ENCODE results near the gene DDB1. TPM values are rescaled to one million over a fixed set of nuclear protein-coding genes. Genes with fewer than 3 reads are reported as not detected.

DDB1 gene
- total and polyA plus RNA-seq, 10 of the 15 experiments (the other 5 are each of a cell fraction or from before 2014, with no cell fraction given), result 136 to 272 (median 216) TPM

DNA sequence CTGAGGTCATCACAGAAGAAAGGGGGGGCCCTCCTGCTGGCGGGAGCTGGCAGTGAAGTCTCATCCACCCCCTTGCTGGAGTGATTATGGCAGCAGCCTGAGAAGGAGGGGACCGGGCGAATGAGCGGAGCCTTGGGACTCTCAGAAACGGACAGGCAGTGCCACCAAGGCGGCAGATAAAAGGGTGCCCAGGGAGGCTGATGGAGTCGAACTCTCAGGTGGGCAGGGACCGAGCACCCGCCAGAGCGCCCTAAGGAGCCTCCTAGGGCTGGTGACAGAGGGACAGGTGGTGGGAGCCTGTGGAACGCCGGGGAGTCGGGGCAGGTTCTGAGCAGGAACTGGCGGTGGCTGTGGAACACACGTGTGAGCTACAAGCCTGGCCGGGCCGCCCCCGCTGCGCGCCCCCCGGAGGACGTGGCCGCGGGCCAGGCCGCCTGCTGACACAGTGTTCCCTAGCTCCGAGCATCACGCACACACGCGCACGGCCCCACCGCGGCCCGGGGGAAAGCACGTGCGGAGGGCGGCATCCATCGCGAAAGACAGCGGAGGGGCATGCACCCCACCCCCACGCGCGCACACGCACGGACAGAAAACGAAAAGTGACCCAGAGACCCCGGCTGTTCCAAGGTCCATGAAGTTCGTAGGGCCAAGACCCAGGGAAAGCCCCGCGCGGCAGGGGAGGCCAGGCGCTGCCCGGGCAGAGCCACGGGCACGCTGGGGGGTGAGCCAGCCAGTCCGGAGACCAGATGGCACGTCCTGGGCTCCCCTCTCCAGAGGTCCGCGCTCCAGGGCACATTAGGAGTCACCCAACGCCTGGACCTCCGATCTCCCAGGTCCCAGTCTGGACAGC lies 38.8 kb downstream of the DDB1 start:
- Histone ChIP-seq H3K4me3 (peak overlapping the region; percentile 70), H4K20me1 (ENCODE audit: control insufficient read depth, insufficient read depth) (no peaks in the 10 kb centered on the region), H2AFZ (ENCODE audit: control insufficient read depth, low read depth, low read length) (peak overlapping the region; percentile 92), H3K36me3 (ENCODE audit: control insufficient read depth in 2 of 2, insufficient read depth in 2 of 2, low read length in 1 of 2) (peaks cover 0 to 14% of the 10 kb centered on the region in 2 experiments; a peak in 2 of 4 replicates), H3K9me3 (replicated peaks; ENCODE audit: control insufficient read depth, insufficient read depth, low read length) (no peaks in the 10 kb centered on the region), H3K4me2 (ENCODE audit: control insufficient read depth, insufficient read depth) (peak overlapping the region; percentile 100), H3K4me1 (ENCODE audit: control insufficient read depth, insufficient read depth, low read length) (peaks cover 28% of the 10 kb centered on the region), H3K27me3 (replicated peaks in 1 of 2; ENCODE audit: control insufficient read depth in 2 of 2, insufficient read depth in 2 of 2, low read length in 1 of 2) (no peaks in the 10 kb centered on the region), H3K9ac (ENCODE audit: control insufficient read depth, insufficient read depth, low read length) (peak overlapping the region; percentile 78), H3K27ac (ENCODE audit: control insufficient read depth, insufficient read depth) (peak overlapping the region; percentile 67), H3K79me2 (ENCODE audit: control insufficient read depth, insufficient read depth, low read length) (no peaks in the 10 kb centered on the region; the same call in 1 of the 2 replicates)
- 9% methylated on average over 43 of the region's 60 CpGs for WGBS (ENCODE audit: insufficient coverage, insufficient replicate concordance, low lambda C conversion rate, missing lambda C conversion rate)
- intact Hi-C loops (cut with micrococcal nuclease; ENCODE audit: unreplicated experiment) (no loop called here), in situ Hi-C loops (cut with MboI) (no loop called here)
- no peak for DNase-seq (ENCODE audit: low read depth, low spot score)
- no TSS peak for BruUV-seq (replicated peaks)
- RAD21 ChIA-PET (ENCODE audit: unreplicated experiment), result interaction anchor here (1.6 to 2.5 kb wide), 3 partner anchors 41 to 91 kb away, joined by 5 to 9 read pairs (median 8); no protein-coding TSS in a partner anchor
- FAIRE-seq, result peak; percentile 49
- SMC1A ChIA-PET (ENCODE audit: uncharacterized antibody, unreplicated experiment), result interaction anchor here (1.0 to 2.1 kb wide), 5 partner anchors 12 to 92 kb away, joined by 3 to 9 read pairs (median 5); partner anchors contain the start of genes CYB561A3 and TMEM138
- ATAC-seq, result peak; percentile 67
- CTCF ChIA-PET, result interaction anchor here (0.7 to 2.8 kb wide), 11 partner anchors 24 to 463 kb away, joined by 3 to 16 read pairs (median 4); partner anchors contain the start of gene TMEM216
- POLR2A ChIA-PET, result interaction anchor here (0.6 to 1.1 kb wide), 3 partner anchors 23 to 75 kb away, joined by 3 to 6 read pairs (median 3); no protein-coding TSS in a partner anchor
- TF ChIP-seq MXI1 (IDR thresholded peaks at IDR 0.05; ENCODE audit: low read depth, low read length) (0 out of 2 replicates have a peak, but pooled peaks have one; percentile 20), STAT3 (IDR thresholded peaks at IDR 0.05; ENCODE audit: low read depth, low read length) (no peak), IKZF2 (IDR thresholded peaks at IDR 0.05) (0 out of 4 replicates have a peak, but pooled peaks have one; percentile 17 to 19), ZNF384 (IDR thresholded peaks at IDR 0.05; ENCODE audit: borderline replicate concordance, low read depth, low read length) (no peak), RB1 (IDR thresholded peaks at IDR 0.05; ENCODE audit: borderline replicate concordance) (no peak), IKZF1 (conservative IDR thresholded peaks at IDR 0.05) (0 out of 2 replicates have a peak, but pooled peaks have one; percentile 60), EZH2 (IDR thresholded peaks at IDR 0.05; ENCODE audit: borderline replicate concordance, control insufficient read depth, low read depth, low read length) (no peak), EGR1 (IDR thresholded peaks at IDR 0.05; ENCODE audit: borderline replicate concordance in 1 of 2, low read depth in 2 of 2, low read length in 2 of 2) (peak in 1 of 2 experiments; percentile 76; a peak in 1 of 3 replicates), MYC (IDR thresholded peaks at IDR 0.05; ENCODE audit: insufficient read depth, insufficient read length, insufficient replicate concordance, low read length, severe bottlenecking) (peak; percentile 93), POLR2A (IDR thresholded peaks at IDR 0.05; ENCODE audit: low read depth, low read length) (0 out of 2 replicates have a peak, but pooled peaks have one; percentile 48), BACH1 (IDR thresholded peaks at IDR 0.05; ENCODE audit: borderline replicate concordance) (peak; percentile 33; the same call in 1 of the 2 replicates), NR2F1 (conservative IDR thresholded peaks at IDR 0.05) (peak; percentile 52), RAD21 (IDR thresholded peaks at IDR 0.05; ENCODE audit: insufficient read depth, low read depth, low read length) (no peak), BHLHE40 (IDR thresholded peaks at IDR 0.05; ENCODE audit: borderline replicate concordance in 1 of 2, low read depth in 2 of 2, low read length in 1 of 2) (peak; percentile 80 to 96), YY1 (IDR thresholded peaks at IDR 0.05; ENCODE audit: low read depth, low read length) (no peak), RELA (IDR thresholded peaks at IDR 0.05; ENCODE audit: borderline replicate concordance, partially characterized antibody) (no peak)
- TF ChIP-seq, protein P1, sequence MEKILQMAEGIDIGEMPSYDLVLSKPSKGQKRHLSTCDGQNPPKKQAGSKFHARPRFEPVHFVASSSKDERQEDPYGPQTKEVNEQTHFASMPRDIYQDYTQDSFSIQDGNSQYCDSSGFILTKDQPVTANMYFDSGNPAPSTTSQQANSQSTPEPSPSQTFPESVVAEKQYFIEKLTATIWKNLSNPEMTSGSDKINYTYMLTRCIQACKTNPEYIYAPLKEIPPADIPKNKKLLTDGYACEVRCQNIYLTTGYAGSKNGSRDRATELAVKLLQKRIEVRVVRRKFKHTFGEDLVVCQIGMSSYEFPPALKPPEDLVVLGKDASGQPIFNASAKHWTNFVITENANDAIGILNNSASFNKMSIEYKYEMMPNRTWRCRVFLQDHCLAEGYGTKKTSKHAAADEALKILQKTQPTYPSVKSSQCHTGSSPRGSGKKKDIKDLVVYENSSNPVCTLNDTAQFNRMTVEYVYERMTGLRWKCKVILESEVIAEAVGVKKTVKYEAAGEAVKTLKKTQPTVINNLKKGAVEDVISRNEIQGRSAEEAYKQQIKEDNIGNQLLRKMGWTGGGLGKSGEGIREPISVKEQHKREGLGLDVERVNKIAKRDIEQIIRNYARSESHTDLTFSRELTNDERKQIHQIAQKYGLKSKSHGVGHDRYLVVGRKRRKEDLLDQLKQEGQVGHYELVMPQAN (conservative IDR thresholded peaks at IDR 0.05), result no peak
- TF ChIP-seq, protein P2, sequence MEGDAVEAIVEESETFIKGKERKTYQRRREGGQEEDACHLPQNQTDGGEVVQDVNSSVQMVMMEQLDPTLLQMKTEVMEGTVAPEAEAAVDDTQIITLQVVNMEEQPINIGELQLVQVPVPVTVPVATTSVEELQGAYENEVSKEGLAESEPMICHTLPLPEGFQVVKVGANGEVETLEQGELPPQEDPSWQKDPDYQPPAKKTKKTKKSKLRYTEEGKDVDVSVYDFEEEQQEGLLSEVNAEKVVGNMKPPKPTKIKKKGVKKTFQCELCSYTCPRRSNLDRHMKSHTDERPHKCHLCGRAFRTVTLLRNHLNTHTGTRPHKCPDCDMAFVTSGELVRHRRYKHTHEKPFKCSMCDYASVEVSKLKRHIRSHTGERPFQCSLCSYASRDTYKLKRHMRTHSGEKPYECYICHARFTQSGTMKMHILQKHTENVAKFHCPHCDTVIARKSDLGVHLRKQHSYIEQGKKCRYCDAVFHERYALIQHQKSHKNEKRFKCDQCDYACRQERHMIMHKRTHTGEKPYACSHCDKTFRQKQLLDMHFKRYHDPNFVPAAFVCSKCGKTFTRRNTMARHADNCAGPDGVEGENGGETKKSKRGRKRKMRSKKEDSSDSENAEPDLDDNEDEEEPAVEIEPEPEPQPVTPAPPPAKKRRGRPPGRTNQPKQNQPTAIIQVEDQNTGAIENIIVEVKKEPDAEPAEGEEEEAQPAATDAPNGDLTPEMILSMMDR (IDR thresholded peaks at IDR 0.05 in 2 of 3, conservative IDR thresholded peaks at IDR 0.05 in 1 of 3; ENCODE audit: control insufficient read depth in 2 of 3, extremely low read depth in 1 of 3, insufficient read depth in 1 of 3, low read depth in 3 of 3, low read length in 3 of 3), result peak in 1 of 3 experiments; percentile 11; a peak in 1 of 6 replicates

All from GM12878 (cell line).